GM21786 (cell line): ENCODE data around the gene CCNQ.
A peak's percentile ranks its signal among the peaks of the same experiment; 100 is the strongest.

Experiments
- ATAC-seq: cut with Tn5 transposase; IDR thresholded peaks from one replicate; pipeline ENCODE4 v1.9.1; 2021; ENCODE audit not compliant: unreplicated experiment

The CCNQ gene

GRCh38 chrX:153546386-153546785 is 52.6 kb downstream of the CCNQ start:
- ATAC-seq = no peak

- no peak for ATAC-seq
Measured at GRCh38 chrX:153544727-153545126, 54.2 kb downstream of the CCNQ start.

- ATAC-seq = no peak
Measured at GRCh38 chrX:153539979-153540358, 59.0 kb downstream of the CCNQ start.

GRCh38 chrX:153539171-153539978 is 59.6 kb downstream of the CCNQ start:
- ATAC-seq = peak; percentile 75

- ATAC-seq = no peak
Measured at GRCh38 chrX:153538424-153538823, 60.5 kb downstream of the CCNQ start.
